ENCODE measurements around the gene CALY.

Gene CALY

DNA sequence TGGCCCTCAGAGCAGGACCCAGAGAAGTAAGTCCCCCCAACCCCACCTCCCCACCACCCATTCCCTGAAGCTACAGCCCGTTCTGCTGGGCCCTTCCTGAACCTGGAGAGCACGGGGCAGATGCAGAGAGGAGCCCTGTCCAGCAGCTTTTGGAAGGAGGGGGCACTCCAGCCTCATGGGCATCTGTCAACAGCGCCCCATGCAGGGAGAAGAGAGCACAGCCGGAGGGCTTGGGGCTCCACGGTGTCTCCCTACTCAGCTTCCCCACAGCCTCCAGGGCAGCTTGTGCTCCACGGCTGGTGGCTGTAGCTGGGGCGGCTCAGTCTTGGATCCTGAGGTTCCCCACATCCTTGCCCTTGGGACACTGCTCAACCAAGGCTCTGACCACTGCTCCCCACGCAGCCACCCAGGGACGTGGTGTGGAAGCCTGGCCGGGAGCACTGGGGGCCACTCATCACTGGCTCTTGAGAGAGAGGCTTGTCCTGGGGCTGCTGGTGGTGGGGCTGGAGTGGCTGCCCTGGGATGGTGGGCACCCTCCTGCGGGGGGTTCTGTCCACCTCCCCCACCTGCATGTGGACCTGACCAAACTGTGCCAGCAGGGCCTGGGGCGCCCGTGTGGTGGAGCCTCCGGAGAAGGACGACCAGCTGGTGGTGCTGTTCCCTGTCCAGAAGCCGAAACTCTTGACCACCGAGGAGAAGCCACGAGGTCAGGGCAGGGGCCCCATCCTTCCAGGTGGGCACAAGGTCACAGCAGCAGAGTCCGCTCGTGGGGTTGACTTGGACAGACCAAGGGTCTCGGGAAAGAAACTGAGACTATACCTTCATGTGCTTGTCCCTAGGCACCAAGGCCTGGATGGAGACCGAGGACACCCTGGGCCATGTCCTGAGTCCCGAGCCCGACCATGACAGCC lies 15.0 kb upstream of the CALY start:
- no peak for DNase-seq (ENCODE audit: low read depth, low spot score)

DNA sequence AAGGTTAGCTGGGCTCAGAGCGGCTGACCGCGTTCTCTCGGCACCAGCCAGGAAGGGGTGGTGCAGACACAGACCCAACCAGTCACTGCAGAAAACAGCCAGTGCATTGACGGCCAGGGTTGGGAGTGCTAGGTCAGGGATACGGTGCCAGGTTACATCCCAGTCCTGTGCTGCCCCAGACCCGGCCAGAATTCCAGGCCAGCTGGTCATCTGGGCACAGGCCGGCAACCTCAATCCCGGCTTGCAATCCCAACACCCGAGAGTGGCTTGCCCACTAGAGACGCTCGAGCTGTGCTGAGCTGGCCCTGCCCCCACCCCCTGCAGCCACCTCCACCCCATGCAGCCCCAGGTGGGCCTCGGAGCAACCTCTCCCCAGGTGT lies 14.2 kb upstream of the CALY start:
- no peak for DNase-seq (ENCODE audit: low read depth, low spot score)

DNA sequence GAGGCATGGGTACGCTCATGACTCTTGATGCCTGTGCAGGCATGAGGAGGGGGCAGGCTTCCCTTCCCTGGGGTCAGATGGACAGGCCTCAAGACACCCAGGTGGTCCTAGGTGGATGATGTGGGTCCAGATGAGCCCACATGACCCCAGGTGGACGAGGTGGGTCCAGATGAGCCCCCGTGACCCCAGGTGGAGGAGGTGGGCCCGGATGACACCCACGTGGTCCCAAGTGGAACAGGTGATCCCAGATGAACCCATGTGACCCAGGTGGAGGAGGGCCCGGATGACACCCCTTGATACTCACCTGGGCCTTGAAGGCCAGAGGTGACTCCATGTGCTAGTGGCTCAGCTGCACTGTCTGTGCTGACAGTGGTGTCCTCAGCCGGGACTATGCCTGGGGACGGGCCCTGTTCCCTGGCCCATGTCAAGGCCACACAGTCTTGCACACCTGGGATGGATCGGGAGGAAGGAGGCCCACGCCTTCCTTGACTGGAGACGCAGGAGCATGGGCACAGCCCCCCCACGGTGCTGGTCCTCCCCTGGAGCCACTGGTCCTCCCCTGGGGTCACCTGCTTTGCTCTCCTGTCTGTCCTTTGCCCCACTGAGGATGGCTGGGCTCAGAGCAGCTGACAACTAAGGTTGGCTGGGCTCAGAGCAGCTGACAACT lies 13.7 kb upstream of the CALY start:
- DNase-seq (ENCODE audit: low read depth, low spot score) = no peak

DNA sequence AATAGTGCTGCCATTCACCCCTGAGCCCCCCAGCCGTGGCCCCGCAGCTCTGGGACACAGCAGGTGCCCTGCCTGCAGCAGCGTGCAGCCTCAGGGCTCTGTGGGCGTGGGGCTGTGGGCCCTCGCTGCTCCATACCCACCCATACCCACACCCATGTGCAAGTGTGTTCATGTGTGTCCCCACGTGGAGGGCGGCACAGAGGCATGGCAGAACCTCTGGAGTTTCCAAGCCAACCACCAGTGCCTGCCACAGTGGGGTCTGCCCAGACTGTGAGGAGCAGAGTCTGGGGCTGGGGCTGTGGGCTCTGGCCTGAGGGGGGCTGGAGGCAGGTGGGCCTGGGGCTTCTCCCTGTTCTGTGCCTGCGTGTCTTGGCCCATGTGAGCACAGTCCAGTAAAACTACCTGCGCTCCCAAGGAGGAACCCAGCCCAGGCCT lies 12.9 kb upstream of the CALY start:
- DNase-seq (ENCODE audit: low read depth, low spot score) = no peak

DNA sequence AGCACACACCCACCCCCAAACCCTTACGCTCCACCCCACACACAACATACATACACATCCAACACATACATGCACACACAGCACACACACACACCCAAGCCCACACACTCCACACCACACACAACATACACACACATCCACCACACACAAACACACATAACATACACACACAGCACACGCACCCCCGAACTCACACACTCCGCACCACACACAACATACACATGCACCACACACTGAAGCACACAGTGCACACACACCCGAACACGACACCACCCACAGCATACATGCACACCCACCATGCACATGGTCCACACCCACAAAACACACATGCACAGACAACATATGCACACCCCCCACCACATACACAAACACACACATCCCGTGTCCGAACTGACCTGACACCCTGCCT lies 12.5 kb upstream of the CALY start:
- no peak for DNase-seq (ENCODE audit: low read depth, low spot score)

DNA sequence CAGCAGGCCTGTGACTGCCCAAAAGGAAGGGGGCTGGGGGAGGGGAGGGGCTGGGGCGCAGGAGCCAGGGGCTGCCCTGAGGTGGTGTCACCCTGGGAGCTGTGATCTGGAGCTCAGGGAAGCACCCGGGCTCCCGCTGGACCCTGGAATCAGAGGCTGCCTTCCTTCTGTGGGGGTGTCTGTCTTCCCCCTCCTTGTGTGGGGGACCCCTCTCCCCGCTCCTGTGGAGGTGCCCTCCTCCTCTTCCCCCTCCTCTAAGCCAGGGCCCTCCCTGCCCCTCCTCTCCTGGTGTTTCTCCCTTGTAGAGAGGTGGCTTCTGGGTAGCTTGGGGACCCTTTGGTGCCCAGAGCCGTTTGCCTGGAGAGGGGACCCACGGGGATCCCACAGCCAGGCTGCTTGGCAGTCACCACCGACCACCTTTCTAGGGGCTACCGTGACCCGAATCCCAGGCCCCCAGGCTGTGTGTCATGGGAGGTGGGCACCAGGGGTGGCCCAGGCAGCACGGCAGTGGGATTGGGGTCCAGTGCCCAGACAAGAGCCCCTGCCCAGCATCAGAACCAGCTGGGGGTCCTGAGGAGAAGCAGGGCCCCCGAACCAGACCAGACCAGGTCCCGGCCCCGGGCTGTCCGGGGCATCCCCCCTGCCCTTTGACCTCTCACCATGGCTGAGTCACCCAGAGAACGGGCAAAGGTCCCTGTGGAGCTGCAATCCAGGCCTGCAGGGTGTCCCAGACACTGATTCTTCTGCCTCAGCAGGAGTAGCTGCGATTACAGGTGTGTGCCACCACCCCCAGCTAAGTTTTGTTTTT lies 11.2 kb upstream of the CALY start:
- no peak for DNase-seq (ENCODE audit: low read depth, low spot score)

DNA sequence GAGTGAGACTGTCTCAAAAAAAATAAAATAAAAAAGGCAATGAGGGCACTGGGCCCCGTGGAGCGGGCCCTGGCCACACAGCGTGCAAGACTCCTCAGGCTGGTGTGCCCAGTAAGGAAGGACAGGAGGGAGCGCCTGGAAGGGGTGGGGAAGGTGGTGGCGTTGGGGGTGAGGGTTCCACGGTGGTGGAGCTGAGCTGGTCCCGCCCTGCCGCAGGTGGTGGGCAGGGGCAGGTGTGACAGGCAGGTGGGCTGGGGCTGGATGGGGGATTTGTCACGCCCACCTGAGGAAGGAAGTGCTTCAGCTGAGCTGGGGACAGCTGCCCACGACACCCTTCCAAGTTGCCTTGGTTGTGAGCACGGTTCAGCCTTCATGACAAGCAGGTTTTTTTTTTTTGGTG lies 9.7 kb upstream of the CALY start:
- DNase-seq (ENCODE audit: low read depth, low spot score) = no peak

DNA sequence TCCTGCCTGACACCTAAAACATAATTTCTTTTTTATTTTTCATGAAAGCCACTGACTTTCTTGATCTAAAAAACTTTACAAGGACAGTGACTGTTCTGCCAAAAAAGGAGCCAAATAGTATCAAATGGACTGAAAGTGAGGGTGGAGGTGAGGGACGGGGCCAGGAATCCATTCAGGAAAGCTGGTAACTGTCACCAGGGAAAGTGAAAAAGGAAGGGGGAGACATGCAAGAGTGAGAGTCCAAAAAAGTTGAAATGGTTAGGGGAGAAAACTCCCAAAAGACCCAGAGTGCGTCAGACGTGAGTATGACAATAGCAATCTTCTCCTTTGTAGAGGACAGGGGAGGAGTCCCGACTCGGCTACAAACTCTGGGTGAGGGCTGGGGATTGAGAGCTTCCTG lies 7.5 kb upstream of the CALY start:
- no peak for DNase-seq (ENCODE audit: low read depth, low spot score)

DNA sequence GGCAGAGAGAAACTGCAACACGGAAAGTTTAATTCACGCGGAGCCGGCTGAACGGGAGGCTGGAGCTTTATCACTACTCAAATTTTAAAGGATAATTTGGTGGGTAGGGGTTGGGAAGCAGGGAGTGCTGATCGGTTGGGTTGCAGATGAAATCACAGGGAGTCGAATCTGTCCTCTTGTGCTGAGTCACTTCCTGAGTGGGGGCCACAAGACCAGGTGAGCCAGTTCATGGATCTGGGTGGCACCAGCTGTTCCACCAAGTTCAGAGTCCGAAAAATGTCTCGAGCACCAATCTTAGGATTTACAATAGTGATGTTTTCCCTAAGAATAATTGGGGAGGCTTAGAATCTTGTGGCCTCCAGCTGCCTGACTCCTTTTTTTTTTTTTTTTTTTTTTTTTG lies 6.9 kb upstream of the CALY start:
- no peak for DNase-seq (ENCODE audit: low read depth, low spot score)

DNA sequence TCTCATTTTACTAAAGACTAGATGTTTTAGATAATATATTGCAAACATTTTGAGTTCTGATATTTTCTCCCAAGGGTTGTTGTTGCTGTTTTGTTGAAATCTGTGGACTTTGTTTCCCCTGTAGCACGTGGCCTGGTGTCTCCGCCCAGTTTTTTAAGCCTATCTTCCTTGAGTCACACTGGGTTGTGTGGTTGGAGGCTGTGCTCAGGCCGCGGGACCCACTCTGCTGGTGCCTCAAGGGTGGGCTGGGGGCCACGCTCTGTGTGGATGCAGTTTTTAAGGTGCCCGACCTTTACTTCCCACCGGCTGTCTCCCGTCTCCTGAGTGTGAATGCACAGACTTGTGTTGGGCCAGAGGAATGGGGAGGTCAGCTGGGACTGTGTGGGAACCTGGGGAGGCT lies 6.2 kb upstream of the CALY start:
- no peak for DNase-seq (ENCODE audit: low read depth, low spot score)

DNA sequence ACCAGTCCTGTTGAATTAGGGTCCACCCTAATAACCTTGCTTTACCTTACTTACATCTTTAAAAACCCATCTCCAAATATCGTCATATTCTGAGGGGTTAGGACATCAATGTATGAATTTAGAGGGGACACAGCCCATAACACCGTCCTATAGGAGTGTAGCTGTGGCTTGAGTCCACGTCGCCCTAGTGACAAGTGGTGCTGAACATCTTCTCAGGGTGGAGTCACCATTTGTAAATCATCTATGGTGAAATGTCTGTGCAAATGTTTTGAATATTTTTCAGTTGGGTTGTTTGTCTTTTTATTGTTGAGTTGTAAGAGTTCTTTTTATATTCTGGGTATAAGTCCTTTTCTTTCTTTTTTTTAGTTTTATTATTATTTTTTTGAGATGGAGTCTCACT lies 5.3 kb upstream of the CALY start:
- no peak for DNase-seq (ENCODE audit: low read depth, low spot score)

DNA sequence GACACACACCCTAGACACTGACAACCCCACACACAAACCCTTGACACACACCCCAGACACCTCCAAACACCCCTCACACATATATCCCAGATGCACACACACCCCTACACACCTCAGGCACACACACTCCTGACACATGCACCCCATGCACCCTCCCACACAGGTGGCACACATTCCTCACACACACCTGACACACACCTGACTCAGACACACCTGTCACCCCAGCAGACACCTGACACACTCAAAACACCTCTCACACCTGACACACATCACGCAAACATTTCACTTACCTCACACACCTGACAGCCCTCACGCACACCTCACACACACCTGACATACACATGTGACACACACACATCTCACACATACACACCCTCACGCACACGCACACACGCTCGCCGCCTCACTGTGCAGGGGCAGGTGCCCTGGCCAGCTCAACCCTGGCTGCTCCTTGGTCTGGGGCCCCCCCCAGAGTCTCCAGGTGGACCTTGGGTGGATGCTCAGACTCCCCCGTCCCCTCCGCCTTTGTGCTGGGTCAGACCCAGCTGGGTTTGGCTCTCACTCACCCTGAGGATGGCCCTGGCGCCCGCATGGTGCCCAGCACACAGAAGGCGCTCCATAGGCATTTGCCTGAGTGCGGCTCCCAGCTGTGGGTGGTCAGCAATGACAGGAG lies 3.1 kb upstream of the CALY start:
- DNase-seq (ENCODE audit: low read depth, low spot score) = no peak

DNA sequence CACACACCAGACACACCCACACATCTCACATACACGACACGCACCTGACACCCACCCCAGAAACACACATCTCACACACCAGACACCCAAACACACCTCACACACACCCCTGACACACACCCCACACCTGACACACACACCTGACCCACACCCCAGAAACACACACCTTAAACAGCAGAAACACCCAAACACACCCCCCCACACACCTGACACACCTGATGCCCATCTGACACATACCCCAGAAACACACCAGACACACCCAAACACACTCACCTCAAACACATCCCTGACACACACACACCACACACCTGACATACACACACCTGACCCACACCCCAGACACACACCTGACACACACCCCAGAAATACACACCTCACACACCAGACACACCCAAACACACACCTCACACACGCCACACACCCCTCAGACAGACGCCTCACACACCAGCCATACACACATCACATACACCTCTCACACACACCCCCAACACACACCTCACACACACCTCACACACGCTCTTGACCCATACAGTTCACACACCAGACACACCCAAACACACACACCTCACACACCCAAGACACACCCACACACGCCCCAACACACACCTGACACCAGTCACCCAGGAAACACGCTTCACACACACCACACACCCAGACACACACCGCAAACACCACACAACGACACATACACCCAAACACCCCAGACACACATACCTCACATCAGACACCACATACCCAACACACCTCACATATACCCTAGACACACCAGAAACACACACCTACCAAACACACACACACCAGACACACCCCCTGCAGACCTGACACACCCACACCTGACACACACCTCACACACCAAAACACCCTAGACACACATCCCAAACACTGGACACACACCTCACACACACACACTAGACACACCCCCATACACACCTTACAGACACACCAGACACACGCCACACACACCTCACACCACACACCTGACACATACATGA lies 1.7 kb upstream of the CALY start:
- DNase-seq (ENCODE audit: low read depth, low spot score) = no peak

DNA sequence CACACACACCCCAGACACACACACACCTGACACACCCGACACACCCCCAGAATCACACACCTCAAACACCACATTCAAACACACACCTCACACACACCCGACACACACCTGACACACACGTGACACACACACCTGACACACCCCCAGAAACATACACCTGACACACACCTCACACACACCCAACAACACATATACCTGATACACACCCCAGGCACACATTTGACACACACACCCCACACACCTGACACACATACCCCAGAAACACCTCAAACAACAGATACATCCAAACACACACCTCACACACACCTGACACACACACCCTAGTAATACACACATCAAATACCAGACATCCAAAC lies 652 bp upstream of the CALY start:
- DNase-seq (ENCODE audit: low read depth, low spot score) = no peak

DNA sequence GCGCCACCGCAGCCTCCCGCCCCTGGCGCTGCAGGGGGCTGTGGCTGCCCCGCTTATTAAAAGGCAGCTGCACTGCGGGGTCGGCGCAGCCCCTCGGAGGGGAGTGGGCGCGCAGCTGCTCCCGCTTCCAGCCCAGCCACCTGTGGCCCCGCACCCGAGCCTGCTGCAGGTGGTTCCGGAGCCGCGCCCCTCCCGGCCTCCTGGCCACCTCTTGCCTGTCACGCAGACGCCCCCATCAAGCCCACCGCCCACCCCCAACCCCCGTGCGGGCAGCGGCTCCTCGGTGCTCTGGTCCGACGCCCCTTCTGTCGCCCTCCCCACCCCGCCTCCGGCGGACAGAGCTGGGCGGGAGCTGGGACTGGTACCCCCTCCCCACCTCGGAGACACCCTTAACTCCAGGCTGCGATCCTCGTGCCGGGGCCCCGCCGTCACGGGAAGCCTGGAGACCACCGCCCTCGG lies 549 bp downstream of the CALY start:
- DNase-seq (ENCODE audit: low read depth, low spot score) = no peak

DNA sequence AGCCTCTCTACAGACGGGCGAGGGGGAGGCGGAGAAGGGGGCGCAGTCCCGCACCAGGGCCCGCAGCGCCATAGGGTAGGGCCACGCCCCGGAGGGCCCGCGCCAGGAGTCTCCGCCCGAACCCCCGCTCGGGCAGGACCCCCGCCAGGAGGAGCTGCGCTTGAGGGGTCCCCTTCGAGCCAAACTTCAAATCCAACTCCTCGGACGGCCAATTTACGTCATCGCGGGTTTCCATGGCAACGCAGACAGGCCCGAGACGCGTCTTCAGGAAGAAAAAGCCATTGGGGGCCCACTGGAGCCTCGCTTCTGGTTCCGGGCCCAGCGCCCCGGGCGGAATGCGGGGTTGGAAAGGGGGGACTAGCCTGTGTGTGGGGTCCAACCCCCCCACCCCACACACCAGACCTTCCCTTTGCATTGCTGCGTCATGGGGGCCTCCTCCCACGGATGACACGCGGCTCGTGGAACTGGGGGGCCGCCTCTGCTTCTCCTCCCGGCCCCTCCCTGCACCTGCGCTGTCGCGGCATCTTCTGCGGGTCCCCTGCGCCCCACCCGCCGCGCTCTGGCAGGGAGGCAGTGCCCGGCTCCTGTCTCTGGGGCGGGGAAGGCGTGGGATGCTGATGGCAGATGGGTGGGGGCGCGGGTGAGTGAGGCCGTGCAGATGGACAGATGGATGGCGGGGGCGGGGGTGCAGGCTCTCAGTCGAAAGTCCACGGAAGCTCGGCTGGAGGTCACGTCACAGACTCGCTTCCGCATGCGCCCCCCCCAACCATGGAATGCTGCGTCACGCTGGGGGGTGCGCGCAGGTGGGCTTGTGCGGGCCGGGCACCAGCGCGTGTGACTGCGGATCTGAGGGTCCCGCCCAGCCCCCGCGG lies 1.2 kb downstream of the CALY start:
- DNase-seq (ENCODE audit: low read depth, low spot score) = no peak

DNA sequence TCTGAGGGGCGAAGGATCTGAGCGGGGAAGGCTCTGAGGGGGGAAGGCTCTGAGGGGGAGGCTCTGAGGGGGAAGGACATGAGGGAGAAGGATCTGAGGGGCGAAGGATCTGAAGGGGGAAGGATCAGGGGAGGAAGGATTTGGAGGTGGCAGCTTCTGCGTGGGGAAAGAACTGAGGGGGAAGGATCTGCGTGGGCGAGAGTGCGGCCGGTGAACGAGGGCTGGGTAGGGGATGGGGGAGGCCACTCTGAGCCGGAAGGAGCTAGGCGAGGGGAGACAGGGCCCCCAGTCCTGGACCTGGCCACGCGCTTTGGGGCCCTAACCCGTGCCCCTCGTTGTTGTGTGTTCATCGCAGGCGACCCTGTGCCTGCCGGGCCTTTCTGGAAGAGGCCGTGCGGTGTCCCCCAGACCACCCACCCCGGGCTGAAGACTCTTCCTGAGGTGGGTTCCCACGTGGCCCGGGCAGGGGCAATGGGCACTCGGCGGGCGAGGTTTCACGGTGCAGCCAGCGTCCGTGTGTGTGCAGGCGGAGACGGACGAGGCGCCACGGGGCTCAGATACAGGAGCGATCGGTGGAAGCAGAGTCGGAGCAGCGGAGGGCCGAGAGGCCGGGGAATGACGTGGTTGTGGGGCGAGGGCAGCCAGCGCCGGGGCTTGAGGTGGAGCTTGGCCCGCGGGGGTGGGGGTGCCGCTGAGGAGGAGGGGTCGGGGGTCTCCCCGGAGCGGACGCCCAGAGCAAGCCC lies 2.0 kb downstream of the CALY start:
- DNase-seq (ENCODE audit: low read depth, low spot score) = no peak

DNA sequence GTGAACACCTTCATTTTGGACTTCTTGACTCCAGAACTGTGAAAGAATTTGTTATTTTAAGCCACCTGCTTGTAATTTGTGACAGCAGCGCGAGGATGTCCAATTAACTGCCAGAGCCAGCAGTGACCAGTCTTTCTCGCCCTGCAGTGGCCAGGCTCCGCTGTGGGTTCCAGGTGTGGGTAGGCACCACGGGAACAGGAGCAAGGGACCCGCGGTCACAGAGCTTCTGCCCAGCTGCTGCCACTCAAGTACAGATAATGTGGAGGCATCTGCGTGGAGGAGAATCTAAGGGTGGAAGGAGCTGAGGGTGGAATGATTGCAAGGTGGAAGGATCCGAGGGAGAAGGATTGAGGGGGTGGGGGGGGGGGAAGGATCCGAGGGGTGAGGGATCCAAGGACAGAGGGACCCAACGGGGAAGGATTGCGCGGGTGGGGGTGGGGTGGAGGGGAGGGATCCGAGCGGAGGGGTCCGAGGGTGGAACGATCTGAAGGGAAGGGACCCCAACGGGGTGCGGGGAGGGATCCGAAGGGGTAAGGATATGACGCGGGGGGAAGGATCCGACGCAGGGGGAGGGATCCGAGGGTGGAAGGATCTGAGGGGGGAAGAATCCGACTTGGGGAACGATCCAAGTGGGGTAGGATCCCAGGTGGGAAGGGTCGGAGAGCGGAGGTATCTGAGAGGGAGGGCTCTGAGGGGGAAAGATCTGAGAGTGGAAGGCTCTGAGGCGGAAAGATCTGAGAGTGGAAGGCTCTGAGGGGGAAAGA lies 3.6 kb downstream of the CALY start:
- DNase-seq (ENCODE audit: low read depth, low spot score) = no peak

Measured in brain pericyte (primary cell).